Measurements from ENCODE around the gene PDGFRA. TPM values are rescaled to one million over a fixed set of nuclear protein-coding genes. Genes with fewer than 3 reads are reported as not detected.
"Not testable (repeated sequence)": the region's sequence is repeated elsewhere in the genome, so short reads cannot be mapped to it uniquely, and the experiment has no call there.

Gene PDGFRA
- total and polyA plus RNA-seq, 10 of the 15 experiments (the other 5 are each of a cell fraction or from before 2014, with no cell fraction given): 0.01 to 0.28 (median 0.06) TPM; not detected in 5

GRCh38 chr4:54238389-54238788 is 9.3 kb downstream of the PDGFRA start:
- ATAC-seq (no peak), FAIRE-seq (no peak), DNase-seq (ENCODE audit: low read depth, low spot score) (no peak)
- TF ChIP-seq BHLHE40 (IDR thresholded peaks at IDR 0.05; ENCODE audit: borderline replicate concordance in 1 of 2, low read depth in 2 of 2, low read length in 1 of 2) (no peak), RB1 (IDR thresholded peaks at IDR 0.05; ENCODE audit: borderline replicate concordance) (no peak), POLR2AphosphoS2 (IDR thresholded peaks at IDR 0.05; ENCODE audit: low read depth, low read length) (no peak), BCL3 (IDR thresholded peaks at IDR 0.05; ENCODE audit: borderline replicate concordance, insufficient read depth, low read depth, low read length, poor library complexity, severe bottlenecking) (no peak), ZNF274 (IDR thresholded peaks at IDR 0.05; ENCODE audit: insufficient read depth, insufficient read length) (no peak), CHD2 (IDR thresholded peaks at IDR 0.05; ENCODE audit: borderline replicate concordance, low read depth, low read length) (no peak), MXI1 (IDR thresholded peaks at IDR 0.05; ENCODE audit: low read depth, low read length) (no peak), BCL11A (IDR thresholded peaks at IDR 0.05; ENCODE audit: low read depth, low read length) (no peak), SIX5 (IDR thresholded peaks at IDR 0.05; ENCODE audit: low read depth, low read length, severe bottlenecking) (no peak), PAX8 (IDR thresholded peaks at IDR 0.05) (no peak), ZNF24 (IDR thresholded peaks at IDR 0.05) (no peak), SMC3 (IDR thresholded peaks at IDR 0.05; ENCODE audit: borderline replicate concordance, low read length) (no peak)
- TF ChIP-seq, protein P1, sequence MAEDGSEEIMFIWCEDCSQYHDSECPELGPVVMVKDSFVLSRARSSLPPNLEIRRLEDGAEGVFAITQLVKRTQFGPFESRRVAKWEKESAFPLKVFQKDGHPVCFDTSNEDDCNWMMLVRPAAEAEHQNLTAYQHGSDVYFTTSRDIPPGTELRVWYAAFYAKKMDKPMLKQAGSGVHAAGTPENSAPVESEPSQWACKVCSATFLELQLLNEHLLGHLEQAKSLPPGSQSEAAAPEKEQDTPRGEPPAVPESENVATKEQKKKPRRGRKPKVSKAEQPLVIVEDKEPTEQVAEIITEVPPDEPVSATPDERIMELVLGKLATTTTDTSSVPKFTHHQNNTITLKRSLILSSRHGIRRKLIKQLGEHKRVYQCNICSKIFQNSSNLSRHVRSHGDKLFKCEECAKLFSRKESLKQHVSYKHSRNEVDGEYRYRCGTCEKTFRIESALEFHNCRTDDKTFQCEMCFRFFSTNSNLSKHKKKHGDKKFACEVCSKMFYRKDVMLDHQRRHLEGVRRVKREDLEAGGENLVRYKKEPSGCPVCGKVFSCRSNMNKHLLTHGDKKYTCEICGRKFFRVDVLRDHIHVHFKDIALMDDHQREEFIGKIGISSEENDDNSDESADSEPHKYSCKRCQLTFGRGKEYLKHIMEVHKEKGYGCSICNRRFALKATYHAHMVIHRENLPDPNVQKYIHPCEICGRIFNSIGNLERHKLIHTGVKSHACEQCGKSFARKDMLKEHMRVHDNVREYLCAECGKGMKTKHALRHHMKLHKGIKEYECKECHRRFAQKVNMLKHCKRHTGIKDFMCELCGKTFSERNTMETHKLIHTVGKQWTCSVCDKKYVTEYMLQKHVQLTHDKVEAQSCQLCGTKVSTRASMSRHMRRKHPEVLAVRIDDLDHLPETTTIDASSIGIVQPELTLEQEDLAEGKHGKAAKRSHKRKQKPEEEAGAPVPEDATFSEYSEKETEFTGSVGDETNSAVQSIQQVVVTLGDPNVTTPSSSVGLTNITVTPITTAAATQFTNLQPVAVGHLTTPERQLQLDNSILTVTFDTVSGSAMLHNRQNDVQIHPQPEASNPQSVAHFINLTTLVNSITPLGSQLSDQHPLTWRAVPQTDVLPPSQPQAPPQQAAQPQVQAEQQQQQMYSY (CRISPR knock-in tag; IDR thresholded peaks at IDR 0.05): no peak
- Histone ChIP-seq H4K20me1 (ENCODE audit: control insufficient read depth, insufficient read depth) (no peaks in the 10 kb centered on the region), H3K36me3 (ENCODE audit: control insufficient read depth in 2 of 2, insufficient read depth in 2 of 2, low read length in 1 of 2) (no peaks in the 10 kb centered on the region), H3K9ac (ENCODE audit: control insufficient read depth, insufficient read depth, low read length) (no peak overlapping the region), H3K9me3 (replicated peaks; ENCODE audit: control insufficient read depth, insufficient read depth, low read length) (peaks cover 1% of the 10 kb centered on the region; the same call in 1 of the 3 replicates), H3K27ac (ENCODE audit: control insufficient read depth, insufficient read depth) (no peak overlapping the region), H3K27me3 (replicated peaks in 1 of 2; ENCODE audit: control insufficient read depth in 2 of 2, insufficient read depth in 2 of 2, low read length in 1 of 2) (no peaks in the 10 kb centered on the region), H2AFZ (ENCODE audit: control insufficient read depth, low read depth, low read length) (no peak overlapping the region), H3K79me2 (ENCODE audit: control insufficient read depth, insufficient read depth, low read length) (no peaks in the 10 kb centered on the region), H3K4me3 (no peak overlapping the region), H3K4me1 (ENCODE audit: control insufficient read depth, insufficient read depth, low read length) (0 out of 2 replicates have a peak, but pooled peaks cover 7% of the 10 kb centered on the region), H3K4me2 (ENCODE audit: control insufficient read depth, insufficient read depth) (no peak overlapping the region)
- SMC1A ChIA-PET (ENCODE audit: uncharacterized antibody, unreplicated experiment): no interaction called here
- POLR2A ChIA-PET: no interaction called here
- RAD21 ChIA-PET (ENCODE audit: unreplicated experiment): interaction anchor here (1.0 kb wide), 1 partner anchor 264 kb away, joined by 3 read pairs; no protein-coding TSS in a partner anchor
- CTCF ChIA-PET: no interaction called here
- in situ Hi-C loops (cut with MboI): no loop called here
- no TSS peak for BruUV-seq (replicated peaks)
- intact Hi-C loops (cut with micrococcal nuclease; ENCODE audit: unreplicated experiment): loop anchor here (10.0 kb wide), 1 partner anchor 1694 kb away; no protein-coding TSS in a partner anchor

- H3K79me2 ChIP-seq (ENCODE audit: control insufficient read depth, insufficient read depth, low read length); ATAC-seq; H3K36me3 ChIP-seq (ENCODE audit: control insufficient read depth in 2 of 2, insufficient read depth in 2 of 2, low read length in 1 of 2); H3K4me1 ChIP-seq (ENCODE audit: control insufficient read depth, insufficient read depth, low read length); H3K4me2 ChIP-seq (ENCODE audit: control insufficient read depth, insufficient read depth); H3K9me3 ChIP-seq (replicated peaks; ENCODE audit: control insufficient read depth, insufficient read depth, low read length); H3K27me3 ChIP-seq (replicated peaks in 1 of 2; ENCODE audit: control insufficient read depth in 2 of 2, insufficient read depth in 2 of 2, low read length in 1 of 2); BruUV-seq (replicated peaks); DNase-seq (ENCODE audit: low read depth, low spot score); H4K20me1 ChIP-seq (ENCODE audit: control insufficient read depth, insufficient read depth); intact Hi-C loops (cut with micrococcal nuclease; ENCODE audit: unreplicated experiment); H3K4me3 ChIP-seq; CTCF ChIA-PET; H3K9ac ChIP-seq (ENCODE audit: control insufficient read depth, insufficient read depth, low read length); RAD21 ChIA-PET (ENCODE audit: unreplicated experiment); in situ Hi-C loops (cut with MboI); FAIRE-seq; SMC1A ChIA-PET (ENCODE audit: uncharacterized antibody, unreplicated experiment); POLR2A ChIA-PET; H3K27ac ChIP-seq (ENCODE audit: control insufficient read depth, insufficient read depth); H2AFZ ChIP-seq (ENCODE audit: control insufficient read depth, low read depth, low read length): not testable (repeated sequence)
- 78% methylated on average over 3 of the region's 3 CpGs for WGBS (ENCODE audit: insufficient coverage, insufficient replicate concordance, low lambda C conversion rate, missing lambda C conversion rate)
Measured at GRCh38 chr4:54241268-54241823, 12.3 kb downstream of the PDGFRA start.
